NCI-H510A treated with DMSO at 0.1 percent for 48 hours (cell line): ENCODE data around the gene VCAN.
A peak's percentile ranks its signal among the peaks of the same experiment; 100 is the strongest.

Experiments used
- DNase-seq: peaks from one replicate; lab custom pipeline; 2025; lab: John Stamatoyannopoulos, UW

The VCAN gene

GRCh38 chr5:83564069-83564749 lies 92.7 kb downstream of the VCAN start:
- peak; percentile 37 for DNase-seq

- no peak for DNase-seq
Measured at GRCh38 chr5:83567741-83568140, 96.2 kb downstream of the VCAN start.

DNA sequence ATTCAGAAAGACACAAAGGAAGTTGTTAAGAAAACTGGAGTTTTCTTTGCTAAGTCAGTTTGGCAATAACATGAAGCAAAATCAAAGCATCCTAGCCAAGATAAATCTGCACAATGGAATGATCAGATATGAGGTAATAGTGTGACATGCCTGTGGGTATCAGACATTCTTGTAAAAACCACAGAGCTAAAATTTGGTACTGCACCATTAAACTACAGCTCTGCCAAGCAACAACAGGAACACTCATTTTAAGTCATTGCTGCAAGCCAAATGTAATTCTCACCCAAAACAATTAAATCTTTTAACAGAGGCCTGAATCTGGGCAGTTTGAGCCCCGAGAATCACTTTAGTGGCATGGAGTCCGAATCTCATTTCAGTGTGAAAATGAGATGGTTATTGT lies 96.6 kb downstream of the VCAN start:
- DNase-seq, result no peak

- no peak for DNase-seq
Measured at GRCh38 chr5:83570916-83571315, 99.4 kb downstream of the VCAN start.

- DNase-seq, result no peak
Measured at GRCh38 chr5:83572271-83572670, 100.7 kb downstream of the VCAN start.

DNA sequence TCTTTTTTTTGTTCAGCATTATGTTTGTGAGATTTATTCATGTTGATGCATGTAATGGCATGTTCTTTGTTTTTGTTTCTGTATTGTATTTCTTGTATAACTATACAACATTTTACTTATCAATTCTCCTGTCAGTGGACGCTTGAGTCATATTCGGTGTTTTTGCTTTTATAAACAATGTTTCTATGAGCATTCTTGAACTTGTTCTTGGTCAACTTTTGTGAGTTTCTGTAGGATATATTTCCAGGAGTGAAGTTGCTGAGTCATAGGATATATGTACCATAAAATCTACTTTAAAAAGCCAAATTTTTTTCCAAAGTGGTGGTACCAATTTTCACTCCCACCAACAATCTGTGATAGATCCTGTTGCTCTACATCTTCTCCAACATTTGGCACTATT lies 104.8 kb downstream of the VCAN start:
- no peak for DNase-seq

DNA sequence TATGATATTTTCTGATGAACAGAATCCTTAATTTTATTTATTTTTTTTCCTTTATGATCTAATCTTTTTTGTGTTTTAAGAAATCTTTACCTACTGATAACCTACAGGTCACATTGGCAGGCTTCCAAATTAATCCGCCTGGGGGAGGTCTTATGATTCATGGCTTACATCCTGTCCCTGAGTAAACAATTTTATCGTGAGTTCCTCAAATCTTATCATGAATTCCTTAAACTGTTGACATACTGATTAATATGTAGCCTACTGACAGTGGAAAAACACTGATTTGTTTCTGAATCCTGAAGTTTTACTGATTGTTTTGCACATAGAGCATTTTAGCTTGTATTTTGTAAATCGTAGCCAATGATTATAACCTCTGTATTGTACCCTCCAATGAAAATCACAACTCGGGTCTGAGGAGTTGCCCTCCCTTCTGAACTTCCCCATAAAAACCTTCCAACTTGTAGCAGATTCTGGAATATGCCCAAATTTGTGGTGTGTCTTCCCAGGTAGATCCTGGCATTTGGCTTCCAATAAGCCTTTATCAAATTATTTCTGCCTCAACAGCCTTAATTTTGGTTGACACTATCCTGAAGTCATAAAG lies 105.6 kb downstream of the VCAN start:
- no peak for DNase-seq

DNA sequence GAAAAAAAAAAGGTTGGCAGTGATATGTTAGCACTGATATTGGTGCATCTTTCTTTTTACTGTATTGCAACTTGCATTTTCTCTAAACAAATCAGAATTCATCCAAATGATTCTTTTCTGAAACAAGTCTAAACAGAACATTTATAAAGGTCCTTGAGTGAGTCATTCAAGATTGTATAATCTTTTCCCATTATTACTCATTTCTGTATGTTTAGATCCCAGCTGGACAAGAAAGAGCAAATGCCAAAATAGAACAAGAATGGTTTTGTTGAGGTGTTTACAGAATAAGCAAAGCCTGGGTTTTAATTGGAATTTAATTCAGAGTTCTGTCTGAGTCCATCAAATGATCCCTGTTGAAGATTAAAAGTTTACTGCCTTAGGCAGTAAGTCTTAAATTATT lies 112.3 kb downstream of the VCAN start:
- DNase-seq, result no peak

DNA sequence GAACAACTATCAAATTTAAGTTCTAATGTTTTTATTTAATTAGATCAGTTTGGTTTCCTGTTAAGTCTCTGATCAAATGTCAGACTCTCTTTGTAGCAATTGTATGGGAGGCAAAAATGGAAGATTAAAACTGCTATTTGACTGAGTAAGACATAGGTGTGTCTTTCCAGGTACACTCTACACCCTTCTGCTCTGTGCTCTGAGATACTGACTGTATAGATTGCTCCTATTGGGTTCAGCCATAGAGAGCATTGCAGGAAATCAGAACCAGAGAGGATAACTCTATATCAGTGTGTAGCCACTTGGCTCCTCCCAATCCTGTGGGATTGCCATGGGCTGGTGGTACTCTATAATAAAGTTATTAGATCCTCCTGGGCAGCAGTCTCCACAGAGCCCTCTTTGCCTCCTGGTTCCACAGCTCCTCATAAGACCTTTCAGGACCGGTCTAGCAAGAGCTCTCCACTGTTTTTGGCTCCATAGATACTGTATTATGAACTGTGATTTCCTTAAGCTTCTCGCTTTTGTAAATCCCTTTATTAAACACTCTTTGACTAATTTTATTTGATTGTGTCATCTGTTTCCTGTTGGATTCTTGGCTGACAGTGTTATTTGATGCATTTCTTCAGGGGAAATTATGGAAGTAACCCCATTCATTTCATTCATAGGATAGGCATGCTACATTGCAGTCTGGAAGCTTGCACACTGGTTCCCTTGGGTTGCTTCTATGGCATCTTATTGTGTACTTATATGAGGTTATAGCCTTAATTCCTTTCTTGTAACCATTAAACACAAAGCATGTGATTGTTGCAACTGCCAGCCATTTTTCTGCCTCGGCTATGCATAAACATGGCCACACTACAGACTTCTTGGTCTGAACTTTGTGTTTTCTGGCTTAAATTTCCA lies 115.6 kb downstream of the VCAN start:
- no peak for DNase-seq

DNA sequence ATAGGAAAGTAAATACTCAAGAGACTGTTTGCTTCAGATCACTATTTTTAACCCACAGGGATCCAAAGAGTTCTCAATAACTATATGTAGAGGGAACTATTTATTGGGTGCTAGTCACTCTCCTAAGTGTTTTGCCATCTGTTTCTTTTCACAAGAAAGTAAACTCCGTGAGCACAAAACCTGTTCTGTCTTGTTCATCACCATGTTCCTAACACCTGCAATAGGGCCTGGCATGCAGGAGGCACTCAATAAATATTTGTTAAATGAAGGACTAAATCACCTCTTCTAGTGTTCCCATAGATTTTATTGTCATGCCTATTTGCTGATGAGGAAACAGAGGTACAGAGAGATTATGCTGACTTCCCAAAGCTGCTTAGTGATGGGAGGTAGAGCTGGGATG lies 118.2 kb downstream of the VCAN start:
- DNase-seq, result peak; percentile 95

- no peak for DNase-seq
Measured at GRCh38 chr5:83590966-83591365, 119.4 kb downstream of the VCAN start.

- DNase-seq, result no peak
Measured at GRCh38 chr5:83595217-83595616, 123.7 kb downstream of the VCAN start.

DNA sequence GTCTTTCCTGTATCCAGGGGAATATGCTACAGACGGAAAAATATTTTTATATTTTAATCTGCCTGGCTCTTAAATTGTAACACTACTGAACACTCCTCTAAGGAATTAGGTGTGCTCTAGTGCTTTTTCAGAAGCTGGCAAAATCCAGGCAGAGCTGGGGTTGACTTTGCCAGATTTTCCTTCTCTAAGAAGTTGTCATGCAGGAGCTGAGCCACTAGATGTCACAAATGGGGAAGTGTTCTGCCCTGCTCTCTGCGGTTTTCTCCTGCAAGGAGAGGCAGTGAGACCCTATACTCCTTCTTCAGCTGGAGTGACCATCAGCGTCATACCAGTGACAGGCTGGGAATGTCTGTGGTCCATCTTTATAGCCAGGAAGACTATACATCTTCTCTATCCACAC lies 136.6 kb downstream of the VCAN start:
- DNase-seq, result peak; percentile 63

DNA sequence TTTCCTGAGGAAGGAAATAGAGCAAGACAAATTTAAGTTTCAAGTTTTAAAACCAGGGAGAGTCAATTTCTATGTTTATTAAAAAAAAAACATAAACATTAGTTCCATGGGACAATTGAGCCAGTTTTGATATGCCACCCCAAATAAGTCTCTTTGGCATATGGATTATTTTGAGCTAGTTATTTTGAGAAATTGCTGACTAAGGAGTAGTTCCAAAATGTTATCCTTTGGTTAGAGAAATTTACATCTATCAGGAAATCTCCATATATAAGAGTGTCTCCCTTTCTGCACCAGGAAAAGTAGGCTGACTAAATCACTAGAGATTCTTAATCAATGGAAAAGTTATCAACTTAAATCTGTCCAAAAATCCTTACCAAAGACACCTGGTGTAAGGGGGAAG lies 143.3 kb downstream of the VCAN start:
- DNase-seq, result no peak

GRCh38 chr5:83628360-83628759 lies 156.8 kb downstream of the VCAN start:
- DNase-seq, result no peak
